MCF 10A (cell line): Measurements from ENCODE around the gene PIGR. TPM values are rescaled to one million over a fixed set of nuclear protein-coding genes. Genes with fewer than 3 reads are reported as not detected.

ENCODE experiments used
- BruUV-seq: library from RNA; stranded (reverse); fragments of 400-500 nt; replicated peaks from 2 replicates; lab custom pipeline; 2021; lab: Mats Ljungman, UMichigan
- CTCF ChIA-PET: fragments of 300-600 bp; sonication (Branson Sonifier 250); formaldehyde crosslinking; extraction: SDS; loops from one replicate; lab custom pipeline; 2021; ENCODE audit warnings: antibody characterized with exemption, inconsistent platforms; lab: Yijun Ruan, JAX
- POLR2A ChIA-PET: fragments of 300-600, 350-650 bp; sonication (Branson Sonifier 250); formaldehyde crosslinking; extraction: SDS; loops from one replicate; lab custom pipeline; 2020; ENCODE audit warnings: antibody characterized with exemption, inconsistent platforms; lab: Yijun Ruan, JAX
- DNase-seq: peaks from one replicate; pipeline ENCODE4 v3.0.0-alpha.2; 2018; ENCODE audit not compliant: unreplicated experiment
- H3K27ac Mint-ChIP-seq: one replicate; pipeline ENCODE4 v1.8.0; 2022; ENCODE audit warnings: mild to moderate bottlenecking, low read depth, mixed read lengths; ENCODE audit not compliant: unreplicated experiment
- H3K27me3 Mint-ChIP-seq: one replicate; pipeline ENCODE4 v1.8.0; 2022; ENCODE audit warnings: mixed read lengths; ENCODE audit not compliant: insufficient read depth, unreplicated experiment
- H3K36me3 Mint-ChIP-seq: one replicate; pipeline ENCODE4 v1.8.0; 2022; ENCODE audit warnings: mild to moderate bottlenecking, moderate library complexity, mixed read lengths; ENCODE audit not compliant: insufficient read depth, unreplicated experiment
- H3K4me1 Mint-ChIP-seq: one replicate; pipeline ENCODE4 v1.8.0; 2022; ENCODE audit warnings: mixed read lengths; ENCODE audit not compliant: insufficient read depth, unreplicated experiment
- H3K4me3 Mint-ChIP-seq: one replicate; pipeline ENCODE4 v1.8.0; 2022; ENCODE audit warnings: mild to moderate bottlenecking, moderate library complexity, mixed read lengths; ENCODE audit not compliant: unreplicated experiment
- H3K9me3 Mint-ChIP-seq: one replicate; pipeline ENCODE4 v1.8.0; 2022; ENCODE audit warnings: mixed read lengths; ENCODE audit not compliant: unreplicated experiment
- intact Hi-C: fragments of 100-400 bp; cut with micrococcal nuclease; formaldehyde crosslinking; loops from 2 replicates; pipeline ENCODE4 v1.14.1; 2022
- total RNA-seq: library from RNA; stranded (reverse); gene quantifications from 2 replicates; pipeline ENCODE4 v1.2.3, GENCODE V29; 2022
- TF ChIP-seq, protein P1 (sequence below): fragments of 200-600 bp; IDR thresholded peaks from one replicate; pipeline ENCODE4 v1.8.0; 2022; ENCODE audit warnings: antibody characterized with exemption, mild to moderate bottlenecking; ENCODE audit not compliant: unreplicated experiment

PIGR gene
- total RNA-seq, 1 experiment from 2014 or later, result not detected

DNA sequence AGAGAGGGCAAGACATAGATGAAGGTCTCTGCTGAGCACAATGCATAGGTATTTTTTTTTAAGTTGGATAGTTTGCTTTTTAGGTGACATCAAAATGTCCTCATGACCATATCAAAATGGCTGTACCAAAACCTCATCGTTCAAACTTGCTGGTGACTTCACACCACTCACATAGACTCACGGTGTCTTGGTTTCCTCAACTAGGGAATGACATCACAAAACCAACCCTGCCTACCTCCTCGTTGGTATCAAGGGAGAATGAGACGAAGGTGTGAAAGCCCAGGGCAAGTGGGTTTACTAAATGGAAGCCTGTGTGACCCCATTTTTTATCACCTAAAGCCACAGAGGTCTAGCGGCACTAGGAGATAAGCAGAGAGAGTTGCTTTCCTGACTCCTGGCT lies 1.6 kb downstream of the PIGR start:
- Mint-ChIP-seq H3K4me3 (no peak overlapping the region), H3K9me3 (no peaks in the 10 kb centered on the region), H3K27ac (no peak overlapping the region), H3K4me1 (peaks cover 8% of the 10 kb centered on the region), H3K27me3 (peaks cover 39% of the 10 kb centered on the region), H3K36me3 (no peaks in the 10 kb centered on the region)
- POLR2A ChIA-PET, result interaction anchor here (1.2 kb wide), 1 partner anchor 17 kb away, joined by 3 read pairs; no protein-coding TSS in a partner anchor
- TF ChIP-seq, protein P1, sequence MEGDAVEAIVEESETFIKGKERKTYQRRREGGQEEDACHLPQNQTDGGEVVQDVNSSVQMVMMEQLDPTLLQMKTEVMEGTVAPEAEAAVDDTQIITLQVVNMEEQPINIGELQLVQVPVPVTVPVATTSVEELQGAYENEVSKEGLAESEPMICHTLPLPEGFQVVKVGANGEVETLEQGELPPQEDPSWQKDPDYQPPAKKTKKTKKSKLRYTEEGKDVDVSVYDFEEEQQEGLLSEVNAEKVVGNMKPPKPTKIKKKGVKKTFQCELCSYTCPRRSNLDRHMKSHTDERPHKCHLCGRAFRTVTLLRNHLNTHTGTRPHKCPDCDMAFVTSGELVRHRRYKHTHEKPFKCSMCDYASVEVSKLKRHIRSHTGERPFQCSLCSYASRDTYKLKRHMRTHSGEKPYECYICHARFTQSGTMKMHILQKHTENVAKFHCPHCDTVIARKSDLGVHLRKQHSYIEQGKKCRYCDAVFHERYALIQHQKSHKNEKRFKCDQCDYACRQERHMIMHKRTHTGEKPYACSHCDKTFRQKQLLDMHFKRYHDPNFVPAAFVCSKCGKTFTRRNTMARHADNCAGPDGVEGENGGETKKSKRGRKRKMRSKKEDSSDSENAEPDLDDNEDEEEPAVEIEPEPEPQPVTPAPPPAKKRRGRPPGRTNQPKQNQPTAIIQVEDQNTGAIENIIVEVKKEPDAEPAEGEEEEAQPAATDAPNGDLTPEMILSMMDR, result no peak
- no TSS peak for BruUV-seq
- intact Hi-C loops, result no loop called here
- no peak for DNase-seq
- CTCF ChIA-PET, result interaction anchor here (0.6 to 1.0 kb wide), 4 partner anchors 8 to 404 kb away, joined by 3 to 4 read pairs (median 4); no protein-coding TSS in a partner anchor

DNA sequence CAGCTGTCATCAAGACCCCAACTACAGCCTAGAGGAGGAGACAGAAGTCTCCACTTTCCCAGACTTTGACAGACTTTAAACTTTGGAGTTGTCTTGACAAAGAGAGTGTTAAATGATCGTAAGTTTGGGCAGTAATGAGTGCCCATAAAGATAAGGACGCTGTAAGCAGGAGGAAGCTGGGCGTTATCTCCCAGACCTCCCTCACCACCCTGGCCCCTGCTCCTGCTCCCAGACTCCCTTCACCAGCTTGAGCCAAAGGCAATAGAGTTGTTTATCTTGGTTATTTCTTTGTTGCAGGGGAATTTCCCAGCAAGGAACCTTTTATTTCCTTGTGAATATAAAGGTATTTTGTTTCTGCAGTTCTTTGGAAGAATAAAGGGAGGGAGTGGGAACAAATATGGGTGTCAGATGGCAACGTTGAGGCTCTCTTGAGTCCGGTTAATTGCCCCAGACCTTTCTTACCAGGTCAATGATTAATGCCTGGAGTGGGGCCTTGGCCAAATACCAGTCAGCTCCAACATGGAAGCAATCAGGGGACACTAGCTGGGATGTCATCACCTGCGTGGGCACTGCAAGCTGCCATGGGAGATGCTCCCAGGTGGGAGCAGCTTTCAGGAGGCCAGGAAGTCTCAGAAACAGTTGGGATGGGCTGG lies 4.4 kb downstream of the PIGR start:
- Mint-ChIP-seq H3K4me3 (no peak overlapping the region), H3K4me1 (peaks cover 8% of the 10 kb centered on the region), H3K36me3 (no peaks in the 10 kb centered on the region), H3K9me3 (no peaks in the 10 kb centered on the region), H3K27ac (no peak overlapping the region), H3K27me3 (peaks cover 39% of the 10 kb centered on the region)
- ChIA-PET CTCF (interaction anchor here (0.7 to 2.4 kb wide), 10 partner anchors 8 to 357 kb away, joined by 3 to 13 read pairs (median 4); no protein-coding TSS in a partner anchor), POLR2A (interaction anchor here (0.6 kb wide), 3 partner anchors 92 to 651 kb away, joined by 3 to 5 read pairs (median 3); no protein-coding TSS in a partner anchor)
- BruUV-seq, result no TSS peak
- DNase-seq, result no peak
- TF ChIP-seq, protein P1, result no peak
- intact Hi-C loops, result no loop called here

DNA sequence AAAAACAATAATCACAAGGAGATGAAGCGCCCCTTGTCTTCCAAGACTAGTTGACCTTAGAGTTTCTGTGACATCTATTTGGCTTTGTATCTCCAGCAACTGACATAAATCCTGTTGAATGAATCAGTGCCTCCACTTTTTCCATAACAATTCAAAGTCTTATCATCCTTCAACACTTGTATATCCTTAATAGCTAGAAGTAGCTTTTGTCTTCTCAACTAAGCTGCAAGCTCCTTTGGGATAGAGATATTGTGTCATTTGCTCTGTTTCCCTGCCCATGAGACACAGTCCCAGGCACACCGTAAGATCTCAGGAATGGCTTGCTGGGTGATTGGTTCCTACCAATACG lies 5.7 kb downstream of the PIGR start:
- Mint-ChIP-seq H3K27ac (no peak overlapping the region), H3K9me3 (no peaks in the 10 kb centered on the region), H3K4me1 (peaks cover 8% of the 10 kb centered on the region), H3K27me3 (peaks cover 25% of the 10 kb centered on the region), H3K36me3 (no peaks in the 10 kb centered on the region), H3K4me3 (no peak overlapping the region)
- POLR2A ChIA-PET, result no interaction called here
- CTCF ChIA-PET, result interaction anchor here (1.3 to 1.4 kb wide), 3 partner anchors 9 to 451 kb away, joined by 3 to 5 read pairs (median 4); no protein-coding TSS in a partner anchor
- intact Hi-C loops, result no loop called here
- TF ChIP-seq, protein P1, result no peak
- no TSS peak for BruUV-seq
- no peak for DNase-seq

DNA sequence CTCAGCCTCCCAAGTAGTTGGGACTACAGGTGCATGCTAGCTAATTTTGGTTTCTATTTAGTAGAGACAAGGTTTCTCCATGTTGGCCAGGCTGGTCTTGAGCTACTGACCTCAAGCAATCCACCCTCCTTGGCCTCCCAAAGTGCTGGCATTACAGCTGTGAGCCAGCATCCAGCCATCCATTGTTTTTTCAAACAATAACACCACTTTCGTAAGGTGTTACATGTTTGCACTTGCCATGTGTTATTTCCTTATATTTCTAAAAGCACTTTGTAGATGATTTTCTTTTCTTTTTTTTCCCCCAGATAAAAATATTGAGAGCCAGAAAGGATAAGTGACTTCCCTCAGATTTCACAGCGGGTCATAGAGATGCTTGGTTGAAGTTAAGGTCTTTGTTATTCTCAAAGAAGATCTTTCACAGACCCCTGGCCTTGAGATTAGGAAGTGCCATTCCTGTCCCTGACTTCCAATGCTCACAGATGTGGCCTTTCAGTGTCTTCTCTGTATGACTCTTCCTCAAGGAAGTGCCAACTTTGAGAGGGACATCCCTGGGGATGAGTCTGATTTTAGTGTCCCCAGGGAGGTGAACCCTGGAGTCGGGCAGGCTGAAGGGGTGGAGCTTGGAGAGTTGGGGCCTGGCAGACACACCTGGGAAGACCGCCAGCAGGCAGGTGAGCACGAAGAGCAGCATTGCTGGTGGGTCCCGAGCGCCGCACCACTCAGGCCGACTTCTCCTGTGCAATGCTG lies 6.3 kb downstream of the PIGR start:
- Mint-ChIP-seq H3K4me1 (peaks cover 8% of the 10 kb centered on the region), H3K27ac (no peak overlapping the region), H3K27me3 (peaks cover 20% of the 10 kb centered on the region), H3K4me3 (no peak overlapping the region), H3K36me3 (no peaks in the 10 kb centered on the region), H3K9me3 (no peaks in the 10 kb centered on the region)
- POLR2A ChIA-PET, result interaction anchor here (1.3 kb wide), 1 partner anchor 13 kb away, joined by 5 read pairs; no protein-coding TSS in a partner anchor
- CTCF ChIA-PET, result interaction anchor here (0.7 to 1.3 kb wide), 3 partner anchors 8 to 450 kb away, joined by 3 to 5 read pairs (median 4); no protein-coding TSS in a partner anchor
- intact Hi-C loops, result no loop called here
- DNase-seq, result peak; percentile 38
- no TSS peak for BruUV-seq
- TF ChIP-seq, protein P1, result no peak
